Measurements from ENCODE around the gene CD63. TPM values are rescaled to one million over a fixed set of nuclear protein-coding genes. Genes with fewer than 3 reads are reported as not detected.

Gene CD63
- total and polyA plus RNA-seq, 9 of the 15 experiments (the other 6 are each of a cell fraction or from before 2014, with no cell fraction given) = 313 to 735 (median 433) TPM

DNA sequence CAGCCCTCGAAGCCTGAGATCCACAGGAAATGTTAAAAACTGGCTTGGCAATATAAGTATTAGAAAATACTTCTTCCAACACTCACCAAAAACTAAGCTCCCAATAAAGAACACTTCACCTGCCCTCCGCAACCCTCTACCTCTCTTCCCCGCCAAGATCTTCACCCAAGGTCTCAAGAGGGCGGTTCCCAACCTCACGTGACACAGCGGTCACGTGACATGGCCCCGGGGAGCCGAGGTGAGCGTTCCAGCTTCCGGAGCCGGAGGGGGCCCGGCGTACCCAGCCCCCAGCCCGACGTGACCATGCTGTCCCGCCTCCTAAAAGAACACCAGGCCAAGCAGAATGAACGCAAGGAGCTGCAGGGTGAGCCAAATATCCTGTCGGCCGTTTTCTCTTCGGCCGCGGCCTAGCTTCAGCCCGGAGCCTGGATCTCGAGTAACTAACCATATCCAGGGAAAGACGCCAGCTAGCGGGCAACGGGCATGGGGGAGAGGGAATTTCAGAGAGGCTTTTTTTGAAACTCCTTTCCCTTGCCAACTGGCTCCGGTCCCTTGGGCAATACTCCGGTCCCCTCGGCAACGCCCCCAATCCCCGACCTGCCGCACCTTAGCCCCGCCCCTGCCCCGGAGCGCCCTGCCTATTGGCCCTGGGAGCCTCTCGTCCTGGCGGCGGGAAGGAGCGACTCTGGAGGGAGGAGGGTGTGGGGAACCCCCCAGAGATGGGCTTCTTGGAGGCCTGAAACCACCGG lies 12.8 kb downstream of the CD63 start, which contains the start of gene BLOC1S1 (continued):
- TF ChIP-seq ZNF146 (CRISPR knock-in tag; IDR thresholded peaks at IDR 0.05; ENCODE audit: unreplicated experiment) = no peak
- no peak for TF ChIP-seq RFX5 (IDR thresholded peaks at IDR 0.05; ENCODE audit: low read depth, low read length)
- no peak for TF ChIP-seq TFAM (CRISPR knock-in tag; conservative IDR thresholded peaks at IDR 0.05)
- TF ChIP-seq ZNF696 (CRISPR knock-in tag; conservative IDR thresholded peaks at IDR 0.05) = no peak
- TF ChIP-seq JUN (IDR thresholded peaks at IDR 0.05; ENCODE audit: borderline replicate concordance, low read depth, low read length) = peak; percentile 37; the same call in 1 of the 2 replicates
- TF ChIP-seq JUN (CRISPR knock-in tag; IDR thresholded peaks at IDR 0.05; ENCODE audit: borderline replicate concordance) = no peak
- TF ChIP-seq, protein P1, sequence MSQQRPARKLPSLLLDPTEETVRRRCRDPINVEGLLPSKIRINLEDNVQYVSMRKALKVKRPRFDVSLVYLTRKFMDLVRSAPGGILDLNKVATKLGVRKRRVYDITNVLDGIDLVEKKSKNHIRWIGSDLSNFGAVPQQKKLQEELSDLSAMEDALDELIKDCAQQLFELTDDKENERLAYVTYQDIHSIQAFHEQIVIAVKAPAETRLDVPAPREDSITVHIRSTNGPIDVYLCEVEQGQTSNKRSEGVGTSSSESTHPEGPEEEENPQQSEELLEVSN (IDR thresholded peaks at IDR 0.05; ENCODE audit: borderline replicate concordance in 1 of 2, extremely low read depth in 1 of 2, insufficient read depth in 1 of 2, insufficient read length in 1 of 2, low read depth in 1 of 2, low read length in 1 of 2, poor library complexity in 1 of 2, severe bottlenecking in 1 of 2) = peak; percentile 84 to 93
- no peak for TF ChIP-seq ZNF436 (CRISPR knock-in tag; IDR thresholded peaks at IDR 0.05)
- no peak for TF ChIP-seq ZNF347 (CRISPR knock-in tag; IDR thresholded peaks at IDR 0.05; ENCODE audit: low read depth)
- TF ChIP-seq, protein P2, sequence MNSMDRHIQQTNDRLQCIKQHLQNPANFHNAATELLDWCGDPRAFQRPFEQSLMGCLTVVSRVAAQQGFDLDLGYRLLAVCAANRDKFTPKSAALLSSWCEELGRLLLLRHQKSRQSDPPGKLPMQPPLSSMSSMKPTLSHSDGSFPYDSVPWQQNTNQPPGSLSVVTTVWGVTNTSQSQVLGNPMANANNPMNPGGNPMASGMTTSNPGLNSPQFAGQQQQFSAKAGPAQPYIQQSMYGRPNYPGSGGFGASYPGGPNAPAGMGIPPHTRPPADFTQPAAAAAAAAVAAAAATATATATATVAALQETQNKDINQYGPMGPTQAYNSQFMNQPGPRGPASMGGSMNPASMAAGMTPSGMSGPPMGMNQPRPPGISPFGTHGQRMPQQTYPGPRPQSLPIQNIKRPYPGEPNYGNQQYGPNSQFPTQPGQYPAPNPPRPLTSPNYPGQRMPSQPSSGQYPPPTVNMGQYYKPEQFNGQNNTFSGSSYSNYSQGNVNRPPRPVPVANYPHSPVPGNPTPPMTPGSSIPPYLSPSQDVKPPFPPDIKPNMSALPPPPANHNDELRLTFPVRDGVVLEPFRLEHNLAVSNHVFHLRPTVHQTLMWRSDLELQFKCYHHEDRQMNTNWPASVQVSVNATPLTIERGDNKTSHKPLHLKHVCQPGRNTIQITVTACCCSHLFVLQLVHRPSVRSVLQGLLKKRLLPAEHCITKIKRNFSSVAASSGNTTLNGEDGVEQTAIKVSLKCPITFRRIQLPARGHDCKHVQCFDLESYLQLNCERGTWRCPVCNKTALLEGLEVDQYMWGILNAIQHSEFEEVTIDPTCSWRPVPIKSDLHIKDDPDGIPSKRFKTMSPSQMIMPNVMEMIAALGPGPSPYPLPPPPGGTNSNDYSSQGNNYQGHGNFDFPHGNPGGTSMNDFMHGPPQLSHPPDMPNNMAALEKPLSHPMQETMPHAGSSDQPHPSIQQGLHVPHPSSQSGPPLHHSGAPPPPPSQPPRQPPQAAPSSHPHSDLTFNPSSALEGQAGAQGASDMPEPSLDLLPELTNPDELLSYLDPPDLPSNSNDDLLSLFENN (IDR thresholded peaks at IDR 0.05; ENCODE audit: low read depth in 2 of 2, low read length in 2 of 2) = no peak
- no peak for TF ChIP-seq NFE2L1 (tag; IDR thresholded peaks at IDR 0.05; ENCODE audit: borderline replicate concordance, low read depth)
- no peak for TF ChIP-seq EZH2 (IDR thresholded peaks at IDR 0.05; ENCODE audit: borderline replicate concordance, low read depth, low read length)
- TF ChIP-seq MCM3 (IDR thresholded peaks at IDR 0.05) = no peak
- no peak for TF ChIP-seq ZKSCAN3 (CRISPR knock-in tag; IDR thresholded peaks at IDR 0.05)
- TF ChIP-seq ZNF507 (tag; conservative IDR thresholded peaks at IDR 0.05) = no peak
- no peak for TF ChIP-seq PRPF4 (IDR thresholded peaks at IDR 0.05; ENCODE audit: insufficient read depth, low read depth, low read length, poor library complexity, severe bottlenecking)
- TF ChIP-seq ZNF75A (CRISPR knock-in tag; IDR thresholded peaks at IDR 0.05) = no peak
- TF ChIP-seq EP300 (IDR thresholded peaks at IDR 0.05; ENCODE audit: low read length) = peak; percentile 49; the same call in 1 of the 2 replicates
- no peak for TF ChIP-seq ZNF277 (CRISPR knock-in tag; IDR thresholded peaks at IDR 0.05; ENCODE audit: borderline replicate concordance)
- no peak for TF ChIP-seq TAL1 (IDR thresholded peaks at IDR 0.05)

Data from K562 (cell line).